HepG2 (cell line): ENCODE results near the gene NUAK2.

Source experiments
- CEBPB ChIP-seq: IDR thresholded peaks from 2 replicates; pipeline ENCODE4 v1.6.1; 2011; ENCODE audit warnings: low read depth, low read length, improper control_type of control experiment, borderline replicate concordance
- CTCF ChIP-seq: sonication (generic); formaldehyde crosslinking; IDR thresholded peaks from 2 replicates; pipeline ENCODE4 v1.5.0; 2020; ENCODE audit warnings: mild to moderate bottlenecking, missing genetic modification reagents, moderate library complexity
- FUBP1 ChIP-seq: sonication (generic); formaldehyde crosslinking; IDR thresholded peaks from 2 replicates; pipeline ENCODE4 v1.5.1; 2020; ENCODE audit warnings: missing genetic modification reagents, mild to moderate bottlenecking, borderline replicate concordance
- KLF9 ChIP-seq: IDR thresholded peaks from 2 replicates; pipeline ENCODE4 v1.6.1; 2016; ENCODE audit warnings: low read depth
- MYPOP ChIP-seq: sonication (generic); formaldehyde crosslinking; IDR thresholded peaks from 2 replicates; pipeline ENCODE4 v1.8.1; 2023; ENCODE audit warnings: mild to moderate bottlenecking, moderate library complexity, missing genetic modification reagents
- STAG1 ChIP-seq: sonication (generic); formaldehyde crosslinking; IDR thresholded peaks from 2 replicates; pipeline ENCODE4 v1.4.0; 2020; ENCODE audit warnings: missing genetic modification reagents
- YEATS2 ChIP-seq: sonication (generic); formaldehyde crosslinking; IDR thresholded peaks from 2 replicates; pipeline ENCODE4 v1.4.0; 2020; ENCODE audit warnings: missing genetic modification reagents, borderline replicate concordance
- ZNF18 ChIP-seq: sonication (generic); formaldehyde crosslinking; IDR thresholded peaks from 2 replicates; pipeline ENCODE4 v1.8.0; 2022; ENCODE audit warnings: mild to moderate bottlenecking, missing genetic modification reagents; ENCODE audit not compliant: insufficient replicate concordance
- ZNF280B ChIP-seq: sonication (generic); formaldehyde crosslinking; IDR thresholded peaks from 2 replicates; pipeline ENCODE4 v1.5.0; 2020; ENCODE audit warnings: missing genetic modification reagents, mild to moderate bottlenecking, borderline replicate concordance
- ZNF281 ChIP-seq: sonication (generic); formaldehyde crosslinking; IDR thresholded peaks from 2 replicates; pipeline ENCODE4 v1.4.0; 2020; ENCODE audit warnings: missing genetic modification reagents, borderline replicate concordance
- ZNF350 ChIP-seq: sonication (generic); formaldehyde crosslinking; IDR thresholded peaks from 2 replicates; pipeline ENCODE4 v1.4.0; 2020; ENCODE audit warnings: mild to moderate bottlenecking, low read depth, missing genetic modification reagents, borderline replicate concordance
- ZNF674 ChIP-seq: sonication (generic); formaldehyde crosslinking; IDR thresholded peaks from 2 replicates; pipeline ENCODE4 v1.5.0; 2020; ENCODE audit warnings: low read depth, mild to moderate bottlenecking, missing genetic modification reagents
- ZNF792 ChIP-seq: IDR thresholded peaks from 2 replicates; pipeline ENCODE4 v1.6.1; 2016
- ZSCAN29 ChIP-seq: sonication (generic); formaldehyde crosslinking; conservative IDR thresholded peaks from 2 replicates; pipeline ENCODE4 v1.4.0; 2020; ENCODE audit warnings: mild to moderate bottlenecking, missing genetic modification reagents

- TF ChIP-seq KLF9 (CRISPR knock-in tag) (no peak), ZNF280B (CRISPR knock-in tag) (no peak), CTCF (CRISPR knock-in tag) (no peak), FUBP1 (no peak), ZSCAN29 (CRISPR knock-in tag) (no peak), ZNF18 (CRISPR knock-in tag) (no peak), ZNF674 (no peak), STAG1 (CRISPR knock-in tag) (no peak), YEATS2 (CRISPR knock-in tag) (no peak), MYPOP (CRISPR knock-in tag) (no peak), CEBPB (no peak), ZNF281 (CRISPR knock-in tag) (no peak), ZNF350 (no peak), ZNF792 (CRISPR knock-in tag) (no peak)
Measured at GRCh38 chr1:205303247-205303888, 18.2 kb downstream of the NUAK2 start.
